Stimulated activated CD4-positive, alpha-beta T cell treated with anti-CD3 and anti-CD28 coated beads, Interleukin-1b, Interleukin-23, amount 100 ng/mL, for 1 hour (primary cell): ENCODE measurements around the gene MRPS9.

Experiments
- DNase-seq, 2 donors: peaks; one replicate each; pipeline ENCODE4 v3.0.0-alpha.2; 2020; ENCODE audit warnings: low read depth in 2 of 2

Gene MRPS9

DNA sequence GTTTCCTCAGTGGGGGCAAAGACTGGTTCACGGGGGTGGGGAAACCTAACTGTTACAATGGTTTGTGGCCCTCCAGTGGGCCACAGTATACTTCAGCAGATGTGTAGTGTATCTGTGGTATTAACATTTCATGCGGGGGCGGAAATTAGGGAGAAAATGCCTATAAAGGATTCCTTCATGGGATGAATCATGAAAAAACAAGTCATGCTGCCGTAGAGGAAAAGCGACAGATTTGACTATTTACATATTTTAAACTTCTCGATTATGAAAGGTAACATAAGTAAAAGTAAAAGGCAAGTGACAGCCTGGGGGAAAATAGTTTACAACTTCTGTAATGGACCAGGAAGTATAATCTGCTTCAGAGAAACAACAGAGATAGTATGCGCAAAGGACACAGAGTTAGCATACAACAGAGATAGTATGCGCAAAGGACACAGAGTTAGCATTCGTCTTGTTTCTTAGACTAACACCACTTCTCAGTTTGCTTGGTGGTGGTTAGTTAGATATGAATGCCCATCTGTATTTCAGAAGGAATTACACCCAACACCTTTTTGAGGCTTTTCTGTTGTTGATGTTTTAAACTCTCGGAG is 41.1 kb downstream of the MRPS9 start:
- no peak for DNase-seq

GRCh38 chr2:105080461-105080860 is 42.6 kb downstream of the MRPS9 start:
- DNase-seq = no peak

DNA sequence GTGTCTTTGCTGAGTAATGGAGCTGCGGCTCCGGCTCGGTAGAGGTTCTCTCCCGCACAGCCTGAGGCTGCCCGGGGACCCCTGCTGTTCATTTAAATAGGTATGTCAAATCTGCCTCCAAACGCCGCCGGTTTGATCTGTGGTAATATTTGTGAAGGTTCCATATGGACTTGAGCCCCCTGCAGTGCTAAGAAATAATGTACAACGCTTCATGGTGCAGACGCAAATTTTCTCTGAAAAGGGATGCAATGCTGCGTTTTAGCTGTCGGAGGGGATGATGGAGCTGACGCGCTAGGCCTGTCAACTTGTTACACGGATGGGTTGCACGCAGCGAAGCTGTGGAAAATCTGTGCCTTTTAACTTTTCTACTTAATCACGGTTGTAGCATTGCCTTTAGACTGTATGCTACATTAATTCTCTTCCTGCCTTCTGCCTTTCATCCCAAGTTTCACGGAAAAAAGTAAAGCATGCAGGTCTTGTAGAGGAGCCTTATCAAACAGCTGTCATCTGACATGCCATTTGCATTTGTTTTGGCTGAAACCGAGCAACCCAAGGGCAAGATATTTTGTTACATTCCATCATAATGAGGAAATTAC is 43.2 kb downstream of the MRPS9 start:
- no peak for DNase-seq

DNA sequence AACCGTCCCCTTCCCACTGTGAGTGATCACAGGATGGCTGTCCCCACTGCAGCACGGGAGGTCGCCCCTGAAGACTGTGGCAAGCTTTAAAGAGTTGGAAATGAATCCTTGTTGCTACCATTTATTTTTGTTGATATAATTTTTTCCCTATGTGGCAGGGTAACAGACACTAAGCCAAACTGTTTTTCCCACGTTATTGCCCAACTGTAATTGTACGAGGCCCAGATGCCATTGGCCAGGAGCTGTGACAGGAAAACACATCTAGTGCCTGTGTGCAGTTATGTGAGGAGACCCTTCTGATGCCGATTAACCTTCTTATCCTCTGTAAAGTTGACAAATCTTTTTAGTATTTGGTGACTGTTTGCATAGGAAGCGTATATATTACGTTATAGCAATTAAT is 44.2 kb downstream of the MRPS9 start:
- DNase-seq = no peak

DNA sequence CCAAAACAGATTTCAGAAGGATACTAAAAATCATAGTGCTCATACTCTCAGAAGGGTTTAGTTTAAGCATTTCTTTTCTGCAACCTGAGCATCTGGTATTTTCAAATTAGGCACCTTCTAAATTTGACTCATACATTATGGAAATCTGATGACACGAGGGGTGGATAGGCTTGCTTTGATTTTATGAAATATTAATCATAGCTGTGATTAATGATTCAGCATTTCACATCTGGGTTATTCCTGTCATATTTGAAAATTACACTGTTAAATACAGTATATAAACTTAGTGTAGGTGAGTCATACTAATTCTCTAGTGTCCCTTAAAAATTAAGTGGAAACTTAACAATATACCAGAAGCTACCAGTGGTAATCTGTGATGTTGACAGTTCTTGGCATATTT is 47.7 kb downstream of the MRPS9 start:
- DNase-seq = no peak

- no peak for DNase-seq
These were observed 49.4 kb downstream of the MRPS9 start for GRCh38 chr2:105087273-105087672.

GRCh38 chr2:105090091-105090490 is 52.2 kb downstream of the MRPS9 start:
- no peak for DNase-seq

DNA sequence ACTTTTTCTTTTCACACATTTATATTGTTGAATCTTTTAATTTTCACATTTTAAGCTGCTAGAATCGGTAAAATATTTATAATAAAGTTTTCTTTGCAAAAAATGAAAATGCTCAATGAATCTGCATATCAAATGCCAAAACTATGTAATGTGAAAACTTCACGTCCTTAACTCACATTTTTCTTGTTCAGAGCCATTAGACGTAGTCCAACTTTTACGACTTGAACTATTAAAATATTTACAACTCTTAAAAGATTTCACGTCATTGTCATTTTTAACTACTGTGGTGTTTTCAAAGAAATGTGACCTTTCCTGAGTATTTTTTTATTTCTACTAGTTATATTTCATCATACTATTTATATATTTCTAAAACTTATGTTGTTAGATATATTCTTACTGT is 54.9 kb downstream of the MRPS9 start:
- DNase-seq = no peak

GRCh38 chr2:105099153-105099552 is 61.3 kb downstream of the MRPS9 start:
- no peak for DNase-seq

GRCh38 chr2:105100046-105100840 is 62.4 kb downstream of the MRPS9 start:
- no peak for DNase-seq

DNA sequence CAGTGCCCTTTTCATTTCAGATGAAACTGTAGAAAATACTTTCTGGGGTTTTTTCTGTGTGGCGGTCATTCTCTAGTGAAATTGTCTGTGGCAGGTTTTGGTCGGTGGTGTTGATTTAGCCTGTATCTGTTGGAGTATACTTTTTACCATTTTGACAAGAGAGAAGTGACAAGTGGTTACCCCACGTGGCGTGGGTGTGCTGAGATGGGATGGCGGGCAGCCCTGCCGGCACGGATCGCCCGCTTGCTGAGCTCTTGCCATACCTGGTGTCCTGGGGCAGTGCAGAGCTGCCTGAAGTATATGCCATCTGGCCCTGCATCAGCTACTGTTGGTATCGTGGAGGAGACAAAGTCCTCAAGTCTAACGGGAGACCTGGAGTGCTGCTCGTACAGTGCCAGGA is 64.1 kb downstream of the MRPS9 start:
- DNase-seq = no peak

DNA sequence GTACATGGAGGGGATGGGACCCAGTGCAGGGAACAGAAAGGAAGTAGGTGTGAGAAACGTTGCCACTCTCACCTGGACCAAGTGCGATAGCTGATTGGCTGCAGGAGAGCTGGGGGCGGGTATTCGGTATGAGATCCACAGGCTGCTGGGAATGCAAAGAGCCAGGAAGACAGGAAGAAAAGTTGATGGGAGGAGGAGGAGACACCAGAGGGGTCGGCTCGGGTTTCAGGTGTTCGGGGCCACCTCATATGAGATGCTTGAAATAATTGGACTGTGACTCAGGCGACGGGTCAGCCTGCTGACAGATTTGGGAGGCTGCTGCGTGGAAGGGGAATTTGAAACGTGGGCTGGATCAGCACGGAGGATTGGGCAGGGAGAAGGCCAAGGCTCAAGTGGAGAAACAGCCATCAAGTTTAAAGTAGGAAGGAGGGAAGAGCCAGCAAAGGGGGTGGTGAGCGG is 65.1 kb downstream of the MRPS9 start:
- DNase-seq = no peak

- no peak for DNase-seq
These were observed 65.6 kb downstream of the MRPS9 start for GRCh38 chr2:105103481-105103880.

DNA sequence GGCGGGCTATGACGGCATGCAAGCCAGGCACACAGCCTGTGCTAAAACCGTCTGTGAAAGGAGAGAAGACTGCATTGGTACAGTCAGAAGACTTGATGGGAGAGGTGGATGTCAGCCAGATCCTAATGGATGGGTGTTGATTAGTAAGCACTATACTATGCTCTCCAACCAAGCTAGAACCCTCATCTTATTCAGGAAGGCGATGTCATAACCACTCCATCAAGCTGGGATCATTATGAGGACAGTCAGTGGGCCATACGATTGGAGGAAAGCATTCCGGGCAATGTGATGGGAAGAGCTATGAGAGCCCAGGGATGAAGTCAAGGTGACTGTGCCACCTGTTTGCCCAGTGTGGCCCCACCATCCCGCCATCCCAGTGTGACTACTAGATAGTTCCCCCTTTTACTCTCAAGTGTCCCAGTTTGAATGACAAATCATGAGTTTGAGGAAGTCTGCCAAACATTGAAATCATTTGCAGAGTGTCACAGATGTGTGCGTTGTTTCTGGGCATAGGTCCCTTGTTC is 66.4 kb downstream of the MRPS9 start:
- no peak for DNase-seq

DNA sequence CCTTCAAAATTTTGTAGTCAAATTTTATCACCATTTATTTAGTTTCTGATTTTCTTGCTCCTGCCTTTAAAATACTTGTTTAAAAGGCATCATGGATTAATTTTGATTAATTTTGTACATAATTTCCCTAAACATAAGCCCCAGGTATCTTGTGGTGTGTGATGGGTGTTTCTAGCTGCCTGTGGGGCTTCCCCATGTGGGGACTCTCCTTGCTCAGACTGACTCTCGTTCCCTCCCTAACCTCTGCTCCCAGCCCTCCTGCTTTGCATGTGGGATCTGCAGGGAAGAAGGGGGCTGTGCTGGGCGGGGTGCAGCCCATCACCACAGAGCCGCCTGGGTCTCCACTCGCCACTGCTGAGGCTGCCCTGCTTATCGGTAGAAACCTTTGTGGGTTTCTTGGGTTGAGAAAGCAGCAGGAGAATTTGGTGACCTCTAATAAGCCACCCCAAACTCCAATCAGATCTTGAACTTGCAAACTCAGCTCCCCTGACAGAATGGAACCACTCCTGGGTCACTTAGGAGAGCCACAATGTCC is 72.5 kb downstream of the MRPS9 start:
- DNase-seq = no peak

- DNase-seq = no peak
These were observed 73.7 kb downstream of the MRPS9 start for GRCh38 chr2:105111365-105112150.

DNA sequence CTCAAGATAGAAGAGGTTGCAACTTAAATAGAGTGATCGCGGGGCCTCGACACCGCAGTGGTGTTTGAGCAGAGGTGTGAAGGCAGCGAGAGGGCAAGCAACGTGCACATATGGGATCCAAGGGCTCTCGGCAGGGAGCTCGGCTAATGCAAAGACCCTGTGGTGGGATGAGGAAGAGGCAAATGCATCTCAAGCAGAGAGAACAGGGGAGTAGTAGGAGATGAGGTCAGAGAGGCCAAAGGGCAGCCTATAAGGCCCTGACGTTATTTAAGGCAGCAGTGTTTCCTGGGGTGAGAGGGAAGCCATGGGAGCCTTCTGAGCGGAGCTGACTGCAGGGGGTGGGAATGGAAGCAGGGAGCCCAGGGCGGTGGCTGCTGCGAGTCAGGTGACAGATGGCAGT is 74.5 kb downstream of the MRPS9 start:
- no peak for DNase-seq

DNA sequence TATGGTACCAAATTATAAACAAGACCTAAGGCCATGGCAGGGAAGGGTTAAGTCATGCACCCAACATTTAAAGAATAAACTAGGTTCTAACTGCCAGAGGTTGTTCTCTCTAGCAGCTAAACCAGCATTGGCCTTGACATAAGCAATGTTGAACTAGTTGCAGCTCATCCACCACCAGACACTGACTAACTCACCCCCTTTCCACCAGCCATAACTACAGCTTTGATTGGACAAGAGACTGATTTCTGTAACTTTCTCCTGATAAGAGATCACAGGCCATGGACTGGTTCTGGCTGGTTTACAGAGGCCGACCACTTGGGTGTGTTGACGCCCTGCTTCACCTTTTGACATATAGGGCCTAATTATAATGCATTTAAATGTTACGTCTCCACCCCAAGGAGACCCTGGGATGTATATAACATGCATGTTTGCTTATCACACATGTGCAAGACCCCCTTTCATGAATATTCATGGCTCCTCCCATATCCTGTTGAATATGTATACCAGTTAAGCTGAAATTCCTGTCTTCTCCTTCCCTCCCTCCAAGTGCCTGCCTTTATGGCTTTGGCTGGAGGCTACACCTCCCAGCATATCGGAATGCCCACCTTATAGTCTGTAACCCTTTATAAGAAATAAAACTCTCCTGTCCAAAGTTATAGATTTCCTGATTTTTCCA is 75.9 kb downstream of the MRPS9 start:
- no peak for DNase-seq

DNA sequence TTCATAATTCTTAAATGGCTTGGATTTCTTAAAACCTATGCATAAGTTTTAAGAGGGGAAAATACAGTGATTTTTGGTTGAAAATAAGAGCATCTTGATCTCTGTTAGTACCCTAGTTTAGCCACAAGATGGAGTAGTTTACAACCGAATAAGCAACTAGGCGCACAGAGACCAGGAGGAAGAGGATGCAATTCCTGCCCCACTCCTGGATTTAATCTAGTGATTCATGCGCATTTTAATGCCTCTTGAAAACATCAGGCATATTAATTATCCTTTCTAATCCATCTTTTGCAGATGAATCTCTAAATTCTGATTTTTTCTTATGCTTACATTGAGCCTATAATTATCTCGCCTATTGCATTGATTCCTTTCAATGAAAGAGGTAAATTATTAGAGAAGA is 76.7 kb downstream of the MRPS9 start:
- DNase-seq = no peak

- DNase-seq = no peak
These were observed 78.5 kb downstream of the MRPS9 start for GRCh38 chr2:105116348-105116747.

GRCh38 chr2:105117565-105117964 is 79.7 kb downstream of the MRPS9 start:
- no peak for DNase-seq
